Right renal cortex interstitium (tissue), 3 donors: ENCODE measurements around the gene INTS3. TPM values are rescaled to one million over a fixed set of nuclear protein-coding genes. Genes with fewer than 3 reads are reported as not detected.
"Not testable (repeated sequence)": the region's sequence is repeated elsewhere in the genome, so short reads cannot be mapped to it uniquely, and the experiment has no call there.

ENCODE experiments used
- DNase-seq, 3 donors: peaks; one replicate each; pipeline ENCODE4 v3.0.0-alpha.2; 2013; ENCODE audit warnings: low read depth in 3 of 3, low spot score in 2 of 3
- polyA plus RNA-seq, 3 donors: library from polyadenylated mRNA; unstranded; fragments of 120-200 nt; gene quantifications; one replicate each; pipeline ENCODE4 v1.2.1, GENCODE V29; 2013; ENCODE audit not compliant: insufficient read length in 3 of 3

INTS3 gene
- polyA plus RNA-seq, 3 donors, result 84.0 to 91.5 (median 85.5) TPM

DNA sequence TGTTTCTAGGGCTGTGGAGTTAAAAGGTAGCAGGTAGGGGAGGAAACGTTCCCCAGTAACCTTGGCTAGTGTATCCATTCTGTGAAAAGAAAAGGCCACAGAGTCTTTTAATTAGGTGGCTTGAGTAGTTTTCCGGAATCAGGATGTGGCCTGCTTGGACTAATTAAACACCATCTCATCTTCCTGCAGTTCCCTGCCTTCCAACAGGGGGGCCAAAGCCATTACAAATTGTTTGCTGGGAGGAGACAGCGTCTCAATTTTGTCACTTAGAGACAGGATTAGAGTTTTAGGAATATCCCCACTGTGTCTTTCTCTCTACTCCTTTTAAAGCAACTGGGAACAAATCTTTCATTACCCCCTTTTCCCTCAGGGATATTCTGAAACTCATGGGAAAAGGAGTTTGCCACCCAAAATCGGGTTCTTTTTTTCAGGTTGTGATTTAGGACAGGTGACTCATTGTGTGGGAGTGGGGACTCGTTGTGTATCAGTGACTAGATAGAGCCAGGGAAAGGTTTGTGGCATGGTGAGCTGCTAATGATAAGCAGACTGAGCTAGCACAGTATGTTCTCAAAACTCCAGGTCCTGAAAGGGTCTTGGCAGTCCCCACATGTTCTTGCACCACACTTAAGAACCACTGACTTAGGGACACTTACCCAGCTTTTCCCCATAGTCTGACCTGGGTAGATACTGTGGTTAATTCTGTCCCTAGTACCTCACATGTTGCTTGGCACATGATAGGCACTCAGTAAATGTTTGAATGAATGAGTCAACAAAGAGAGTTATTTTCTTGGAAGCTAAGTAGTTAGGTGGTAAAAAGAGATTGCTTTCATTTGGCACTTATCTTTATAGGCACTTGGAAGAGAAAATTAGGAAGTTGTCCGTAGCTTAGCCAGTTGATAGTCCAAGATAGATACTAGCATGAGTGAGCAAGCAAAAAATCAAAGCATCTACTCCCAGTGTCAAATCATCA lies 22.5 kb downstream of the INTS3 start:
- no peak for DNase-seq

DNA sequence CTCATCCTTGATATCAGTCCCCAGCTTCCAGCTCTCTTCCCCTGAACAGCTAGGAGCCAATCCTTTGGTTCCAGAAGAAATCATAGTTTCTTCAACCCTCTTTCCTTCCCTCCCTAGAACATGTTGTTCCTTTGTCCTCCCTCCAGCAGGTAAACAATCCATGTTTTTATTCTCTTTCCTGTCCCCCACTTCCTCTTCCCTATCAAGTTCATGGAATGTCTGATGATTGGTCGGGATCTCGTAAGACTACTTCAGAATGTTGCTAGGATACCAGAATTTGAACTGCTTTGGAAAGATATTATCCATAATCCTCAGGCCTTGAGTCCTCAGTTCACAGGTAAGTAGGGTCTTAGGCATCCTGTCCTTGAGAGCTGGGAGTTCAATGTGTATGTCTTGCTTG lies 24.2 kb downstream of the INTS3 start:
- DNase-seq, result no peak

DNA sequence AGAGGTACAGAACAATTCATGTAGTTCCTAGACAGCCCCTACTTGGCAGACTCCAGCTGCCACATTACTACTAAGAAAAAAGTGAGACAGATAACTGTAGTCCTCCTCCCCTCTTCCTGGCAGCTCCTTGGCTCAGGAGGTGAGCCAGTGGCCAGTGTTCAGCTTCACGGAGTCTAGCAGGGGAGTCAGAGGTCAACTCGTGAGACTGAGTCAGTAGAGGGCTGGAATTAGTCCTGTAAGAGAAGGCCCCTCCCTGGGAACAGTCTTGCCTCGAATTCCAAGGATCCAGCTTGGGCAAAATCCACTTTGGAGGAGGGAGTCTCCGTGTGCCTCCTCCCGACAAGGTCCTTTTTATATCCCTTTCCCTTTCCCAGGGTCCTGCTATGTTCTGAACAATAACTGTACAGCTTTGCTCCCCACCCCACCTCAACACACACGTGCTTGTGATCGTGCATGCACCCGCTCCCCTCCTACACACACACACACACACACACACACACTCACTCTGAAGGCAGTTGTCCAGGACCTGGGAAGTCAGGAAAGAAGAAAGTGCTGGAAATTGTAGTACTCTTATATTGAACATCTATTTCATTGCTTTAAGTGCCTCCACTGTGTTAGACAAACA lies 24.8 kb downstream of the INTS3 start:
- DNase-seq, result no peak

DNA sequence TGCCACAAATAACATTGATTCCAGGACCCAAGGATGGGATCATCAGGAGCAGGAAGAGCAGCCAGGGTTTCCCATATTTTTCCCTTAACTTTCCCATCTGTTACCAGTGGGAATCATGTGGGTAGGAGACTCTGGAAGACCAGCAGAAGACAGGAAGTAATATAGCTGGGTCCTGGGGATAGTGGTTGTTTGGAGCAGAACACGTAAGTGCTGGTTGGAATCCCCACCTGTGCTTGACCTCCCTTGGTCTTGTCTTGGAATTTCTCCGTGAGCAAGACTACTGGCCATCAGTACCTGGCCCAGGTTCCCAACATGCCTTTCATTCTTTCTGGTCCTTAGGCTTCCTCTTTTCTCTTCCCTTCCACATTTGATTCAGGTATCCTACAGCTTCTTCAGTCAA lies 26.4 kb downstream of the INTS3 start:
- no peak for DNase-seq

GRCh38 chr1:153760440-153760839 lies 32.6 kb downstream of the INTS3 start:
- DNase-seq, result no peak

GRCh38 chr1:153763365-153764225 lies 35.7 kb downstream of the INTS3 start:
- no peak for DNase-seq

DNA sequence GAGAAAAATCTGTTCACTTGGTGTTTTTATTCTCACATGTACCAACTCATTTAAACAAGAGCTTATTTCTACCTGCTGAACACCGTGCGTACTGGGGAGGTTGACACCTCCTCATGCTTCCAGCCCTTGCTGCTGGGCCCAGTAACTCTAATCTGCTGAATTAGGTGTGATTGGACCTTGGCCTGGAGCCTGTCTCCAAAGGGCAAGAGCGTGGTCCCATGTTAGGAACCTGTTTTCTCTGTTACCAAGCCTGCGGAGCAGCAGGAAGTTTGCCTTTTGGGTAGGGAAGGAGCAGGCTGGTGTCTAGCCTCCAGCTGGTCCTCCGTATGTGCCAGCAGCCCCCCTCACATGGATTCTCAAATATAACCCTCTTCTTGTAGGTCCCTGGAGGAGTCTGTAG lies 36.5 kb downstream of the INTS3 start:
- DNase-seq, result no peak

DNA sequence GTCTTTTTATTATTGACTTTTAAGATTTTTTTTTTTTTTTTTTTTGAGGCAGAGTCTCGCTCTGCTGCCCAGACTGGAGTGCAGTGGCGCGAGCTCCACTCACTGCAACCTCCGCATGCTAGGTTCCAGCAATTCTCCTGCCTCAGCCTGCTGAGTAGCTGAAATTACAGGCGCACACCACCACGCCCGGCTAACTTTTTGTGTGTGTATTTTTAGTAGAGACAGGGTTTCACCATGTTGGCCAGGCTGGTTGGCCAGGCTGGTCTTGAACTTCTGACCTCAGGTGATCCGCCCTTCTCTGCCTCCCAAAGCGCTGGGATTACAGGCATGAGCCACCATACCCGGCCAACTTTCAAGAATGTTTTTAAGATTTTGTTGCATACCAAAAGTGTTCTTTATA lies 38.8 kb downstream of the INTS3 start:
- DNase-seq, result not testable (repeated sequence)

DNA sequence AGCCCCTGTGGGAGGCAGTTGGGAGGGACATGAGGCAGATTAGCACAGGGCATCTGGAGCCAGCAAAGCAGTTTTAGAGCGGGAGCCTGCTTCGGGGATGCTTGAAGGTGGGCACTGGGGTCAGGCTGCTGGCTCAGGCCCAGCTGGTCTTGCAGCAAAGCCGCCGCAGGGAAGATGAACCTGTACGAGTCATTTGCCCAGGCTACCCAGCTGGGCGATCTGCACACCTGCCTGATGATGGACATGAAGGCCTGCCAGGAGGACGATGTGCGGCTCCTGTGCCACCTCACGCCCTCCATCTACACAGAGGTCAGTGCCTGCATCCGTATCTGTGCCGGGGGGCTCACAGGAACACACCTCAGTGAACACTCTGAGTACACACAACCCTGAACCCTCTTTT lies 39.7 kb downstream of the INTS3 start:
- DNase-seq, result no peak

DNA sequence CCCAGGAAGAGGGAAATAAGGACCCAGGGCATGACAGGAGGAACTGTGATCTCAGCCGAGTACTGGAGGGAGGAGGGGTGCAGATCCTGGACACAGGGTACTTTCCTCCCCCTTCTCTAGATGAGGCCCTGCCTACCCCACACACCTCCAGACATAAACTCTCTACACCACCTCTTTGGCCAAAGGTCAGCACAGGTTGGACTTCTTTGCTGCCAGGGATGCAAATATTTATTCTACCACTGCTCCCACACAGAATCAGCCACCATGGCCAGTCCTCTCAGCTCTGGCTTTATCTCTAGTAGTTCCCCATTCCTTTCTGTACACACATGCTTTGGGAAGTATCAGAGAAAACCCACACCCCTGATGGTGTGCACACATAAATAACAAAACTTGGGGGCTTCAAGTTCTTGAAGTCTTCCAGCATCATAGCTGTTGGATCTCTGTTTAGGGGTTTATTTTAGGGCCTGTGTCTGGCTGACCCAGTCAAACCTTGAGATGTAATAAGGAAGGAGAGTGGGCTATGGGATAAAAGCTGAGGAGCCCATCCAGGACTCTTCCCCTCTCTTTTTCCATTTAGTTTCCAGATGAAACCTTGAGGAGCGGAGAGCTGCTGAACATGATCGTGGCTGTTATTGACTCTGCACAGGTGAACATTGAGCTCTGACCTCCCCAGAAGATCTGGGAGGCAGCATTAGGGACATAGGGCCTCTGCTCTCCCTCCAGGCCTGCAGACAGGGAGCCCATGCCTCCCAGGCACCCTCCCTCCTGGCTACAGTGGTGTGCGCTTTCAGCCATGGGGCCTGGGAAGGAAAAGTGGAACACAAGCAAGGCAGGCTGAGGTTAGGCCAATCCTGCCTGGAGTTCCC lies 40.7 kb downstream of the INTS3 start:
- no peak for DNase-seq

DNA sequence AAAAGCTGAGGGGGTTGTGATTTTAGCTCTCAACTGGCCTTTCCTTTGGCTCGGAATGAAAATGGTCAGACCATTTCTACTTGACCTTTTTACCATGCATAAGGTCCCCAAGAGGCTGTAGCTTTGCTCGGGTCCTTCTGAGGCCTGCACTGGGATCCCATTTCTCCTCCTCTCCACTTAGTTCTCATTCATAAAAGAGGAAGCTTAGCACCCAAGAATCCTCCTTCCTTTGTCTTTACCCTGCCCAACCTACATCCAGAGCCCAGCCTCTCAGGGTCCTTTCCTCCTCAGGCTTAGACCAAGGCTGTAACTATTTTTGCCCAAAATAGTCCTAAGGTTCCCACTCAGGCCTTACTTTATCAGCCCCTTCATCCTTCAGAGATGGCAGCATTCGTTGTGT lies 41.4 kb downstream of the INTS3 start:
- no peak for DNase-seq

DNA sequence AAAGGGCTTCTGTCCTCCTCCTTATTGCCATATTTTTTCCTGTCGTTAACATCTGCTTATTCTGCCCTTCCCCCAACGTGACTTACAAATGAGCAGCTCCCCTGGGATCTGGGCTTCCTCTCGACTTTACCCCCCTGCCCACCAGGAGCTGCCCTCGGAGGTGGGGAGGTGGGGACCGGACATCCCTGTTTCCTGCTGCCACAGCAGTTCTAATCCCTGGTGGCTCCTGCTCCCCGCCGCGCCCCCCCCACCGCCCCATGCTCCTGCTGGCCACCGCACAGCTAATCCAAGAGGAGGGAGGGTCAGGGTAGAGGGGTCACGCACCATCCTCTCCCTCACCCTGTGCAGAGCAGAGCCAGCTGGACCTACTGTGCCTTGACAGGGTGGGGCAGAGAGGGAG lies 42.9 kb downstream of the INTS3 start:
- DNase-seq, result no peak

DNA sequence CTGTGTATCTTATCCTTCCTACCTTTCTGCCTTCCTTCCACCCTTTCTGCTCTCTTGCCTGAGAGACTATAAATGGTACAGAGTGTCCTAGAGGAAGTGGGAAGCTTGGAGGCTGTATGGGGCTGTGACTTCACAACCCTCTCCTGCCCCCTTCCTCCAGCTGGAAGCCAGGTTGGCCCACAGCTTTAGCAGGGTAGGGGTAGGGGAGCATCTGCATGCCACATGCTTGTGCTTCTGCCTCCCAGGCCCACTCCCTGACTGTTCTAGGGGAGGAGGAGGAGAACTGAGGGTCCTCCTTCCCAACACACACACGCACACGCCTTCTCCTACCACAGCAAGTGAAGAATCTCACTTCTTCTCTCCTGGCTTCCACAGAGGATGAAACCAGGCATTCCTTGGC lies 43.4 kb downstream of the INTS3 start:
- no peak for DNase-seq

GRCh38 chr1:153771841-153772593 lies 44.2 kb downstream of the INTS3 start:
- DNase-seq, result no peak

GRCh38 chr1:153773096-153773921 lies 45.5 kb downstream of the INTS3 start:
- DNase-seq, result no peak

- no peak for DNase-seq
Observed at GRCh38 chr1:153774026-153774595, 46.3 kb downstream of the INTS3 start.

DNA sequence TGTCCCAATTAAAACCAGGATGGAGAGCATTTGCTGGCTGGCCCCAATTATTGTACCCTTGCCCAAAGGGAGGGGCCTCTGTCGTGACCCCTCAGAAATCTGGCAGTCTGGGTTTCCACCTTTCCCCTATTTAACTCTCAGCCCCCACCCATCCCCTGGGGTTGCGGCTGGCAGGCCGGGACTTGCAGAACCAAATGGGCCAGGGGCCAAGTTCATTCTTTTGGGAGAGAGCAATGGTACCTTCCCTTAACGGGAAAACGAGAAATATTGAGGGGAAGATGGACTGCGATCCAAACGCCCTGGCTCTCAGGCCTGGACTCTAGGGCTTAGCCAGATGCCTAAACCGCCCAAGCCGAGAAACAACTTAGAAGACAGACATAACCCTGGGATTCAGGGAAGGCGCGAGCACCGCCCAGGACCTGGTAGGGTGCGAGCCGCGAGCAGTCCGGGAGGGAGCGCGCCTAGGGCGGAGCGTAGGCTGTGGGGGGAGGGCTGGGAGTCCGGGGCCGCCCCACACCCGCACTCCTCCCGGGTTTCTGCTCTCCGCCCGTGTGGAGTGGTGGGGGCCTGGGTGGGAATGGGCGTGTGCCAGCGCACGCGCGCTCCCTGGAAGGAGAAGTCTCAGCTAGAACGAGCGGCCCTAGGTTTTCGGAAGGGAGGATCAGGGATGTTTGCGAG lies 47.1 kb downstream of the INTS3 start, which contains the start of gene SLC27A3:
Gene SLC27A3 (plus strand): TSS at position 628 of the 678 bp plus-strand sequence. CDS start 91 bp downstream, outside the sequence.
- no peak for DNase-seq
